Measurements from ENCODE around the gene WDR72. TPM values are rescaled to one million over a fixed set of nuclear protein-coding genes. Genes with fewer than 3 reads are reported as not detected.
"Not testable (repeated sequence)": the region's sequence is repeated elsewhere in the genome, so short reads cannot be mapped to it uniquely, and the experiment has no call there.

The WDR72 gene
- total and polyA plus RNA-seq, 9 donors, result 0.04 to 4.4 (median 0.82) TPM; not detected in 2

DNA sequence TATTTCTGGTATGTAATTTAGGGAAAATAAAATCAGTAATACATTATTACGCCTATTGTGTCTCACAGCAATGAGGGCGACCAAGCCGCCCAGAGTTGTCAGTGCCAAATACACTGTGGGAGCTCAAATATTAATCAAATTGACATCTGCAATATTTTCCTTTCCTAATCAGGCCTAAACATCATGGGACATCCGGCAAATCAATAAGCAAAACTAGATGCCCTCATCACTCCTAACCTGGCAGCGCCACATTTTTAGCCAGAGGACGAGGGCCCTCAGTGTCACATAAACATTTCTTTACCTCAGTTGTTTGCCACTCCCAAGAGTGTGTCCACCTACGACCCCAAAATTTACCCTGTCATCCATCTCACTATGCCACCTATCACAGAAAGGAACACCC is 64.1 kb downstream of the WDR72 start:
- Histone ChIP-seq H3K4me3 (no peak overlapping the region), H3K4me1 (ENCODE audit: insufficient read depth) (no peaks in the 10 kb centered on the region), H3K9me3 (no peaks in the 10 kb centered on the region), H3K27ac (no peak overlapping the region), H3K36me3 (no peaks in the 10 kb centered on the region), H3K27me3 (no peaks in the 10 kb centered on the region)
- intact Hi-C loops (cut with DNase I), result no loop called here
- 78 to 86% (median 84%) methylated on average over 7 of the region's 7 CpGs for WGBS, 3 donors
- no peak for DNase-seq
- TF ChIP-seq EP300 (IDR thresholded peaks at IDR 0.05), result no peak
- TF ChIP-seq, protein P1, sequence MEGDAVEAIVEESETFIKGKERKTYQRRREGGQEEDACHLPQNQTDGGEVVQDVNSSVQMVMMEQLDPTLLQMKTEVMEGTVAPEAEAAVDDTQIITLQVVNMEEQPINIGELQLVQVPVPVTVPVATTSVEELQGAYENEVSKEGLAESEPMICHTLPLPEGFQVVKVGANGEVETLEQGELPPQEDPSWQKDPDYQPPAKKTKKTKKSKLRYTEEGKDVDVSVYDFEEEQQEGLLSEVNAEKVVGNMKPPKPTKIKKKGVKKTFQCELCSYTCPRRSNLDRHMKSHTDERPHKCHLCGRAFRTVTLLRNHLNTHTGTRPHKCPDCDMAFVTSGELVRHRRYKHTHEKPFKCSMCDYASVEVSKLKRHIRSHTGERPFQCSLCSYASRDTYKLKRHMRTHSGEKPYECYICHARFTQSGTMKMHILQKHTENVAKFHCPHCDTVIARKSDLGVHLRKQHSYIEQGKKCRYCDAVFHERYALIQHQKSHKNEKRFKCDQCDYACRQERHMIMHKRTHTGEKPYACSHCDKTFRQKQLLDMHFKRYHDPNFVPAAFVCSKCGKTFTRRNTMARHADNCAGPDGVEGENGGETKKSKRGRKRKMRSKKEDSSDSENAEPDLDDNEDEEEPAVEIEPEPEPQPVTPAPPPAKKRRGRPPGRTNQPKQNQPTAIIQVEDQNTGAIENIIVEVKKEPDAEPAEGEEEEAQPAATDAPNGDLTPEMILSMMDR (IDR thresholded peaks at IDR 0.05), result no peak
- no peak for TF ChIP-seq POLR2A (IDR thresholded peaks at IDR 0.05)

DNA sequence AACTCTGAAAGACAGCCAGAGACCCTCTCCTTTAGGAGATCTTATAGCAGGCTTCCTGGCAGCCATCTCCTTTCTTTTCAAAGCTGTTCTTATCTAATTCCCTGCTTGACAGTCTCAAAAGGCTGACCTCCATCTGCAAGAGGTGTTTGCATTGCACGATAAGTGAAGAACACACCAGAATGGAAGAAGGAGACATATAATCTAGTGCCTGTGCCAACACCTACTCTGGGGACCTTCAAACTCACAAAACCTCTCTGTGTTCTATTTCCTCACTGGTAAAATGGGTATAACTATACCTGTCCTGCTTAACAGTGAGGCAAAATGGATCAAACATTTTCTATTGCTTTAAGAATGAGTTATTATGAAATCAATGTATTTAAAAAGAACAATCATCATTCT is 65.0 kb downstream of the WDR72 start:
- 9 to 17% (median 12%) methylated on average over 1 of the region's 1 CpG for WGBS, 3 donors
- no peaks in the 10 kb centered on the region for H3K36me3 ChIP-seq
- H3K9me3 ChIP-seq, result no peaks in the 10 kb centered on the region
- no peaks in the 10 kb centered on the region for H3K4me1 ChIP-seq (ENCODE audit: insufficient read depth)
- TF ChIP-seq, protein P1 (IDR thresholded peaks at IDR 0.05), result no peak
- TF ChIP-seq EP300 (IDR thresholded peaks at IDR 0.05) (no peak), POLR2A (IDR thresholded peaks at IDR 0.05) (no peak)
- no peak overlapping the region for H3K27ac ChIP-seq
- DNase-seq, result no peak
- no peaks in the 10 kb centered on the region for H3K27me3 ChIP-seq
- no peak overlapping the region for H3K4me3 ChIP-seq
- intact Hi-C loops (cut with DNase I), result no loop called here

DNA sequence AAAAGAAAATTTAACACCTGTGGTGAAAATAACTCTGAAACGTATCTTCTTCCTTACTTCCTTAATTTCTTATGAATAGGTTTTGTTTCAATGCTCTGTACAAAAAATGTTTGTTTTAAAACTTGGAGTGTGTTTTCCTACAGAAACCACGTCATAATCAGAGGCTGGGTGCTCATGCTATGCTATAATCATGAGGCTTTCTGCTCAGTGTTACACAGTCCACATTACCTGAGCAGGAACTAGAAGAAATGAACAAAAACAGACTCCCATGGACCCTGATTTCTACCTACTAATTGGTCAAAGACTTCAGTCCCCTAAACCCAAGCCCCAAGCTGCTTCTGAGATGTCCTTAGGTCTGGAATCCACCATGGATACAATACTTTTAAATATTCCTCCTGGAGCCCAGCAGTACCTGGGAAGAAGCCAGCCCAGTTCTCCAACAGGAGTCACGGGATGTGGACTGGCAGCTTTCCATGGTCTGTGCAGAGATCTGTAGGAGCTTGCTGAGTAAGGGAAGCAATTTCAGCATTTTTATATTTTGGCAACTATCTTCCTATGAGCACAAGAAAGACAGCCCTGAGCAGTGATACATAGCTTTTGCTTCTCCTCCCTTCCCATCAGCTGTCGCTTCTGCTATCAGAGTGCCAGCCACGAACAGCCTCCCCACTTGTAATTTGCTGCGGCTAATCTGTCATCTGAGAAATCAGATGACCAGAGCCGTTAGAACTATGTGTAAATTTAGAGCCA is 65.6 kb downstream of the WDR72 start:
- DNase-seq, result peak; percentile 25 to 58 (median 47)
- WGBS, 3 donors, result 4 to 7% (median 5%) methylated on average over 7 of the region's 7 CpGs
- H3K4me1 ChIP-seq (ENCODE audit: insufficient read depth), result no peaks in the 10 kb centered on the region
- intact Hi-C loops (cut with DNase I), result no loop called here
- no peaks in the 10 kb centered on the region for H3K36me3 ChIP-seq
- no peaks in the 10 kb centered on the region for H3K27me3 ChIP-seq
- TF ChIP-seq EP300 (IDR thresholded peaks at IDR 0.05), result no peak
- TF ChIP-seq, protein P1 (IDR thresholded peaks at IDR 0.05), result no peak
- no peak for TF ChIP-seq POLR2A (IDR thresholded peaks at IDR 0.05)
- no peak overlapping the region for H3K27ac ChIP-seq
- H3K4me3 ChIP-seq, result no peak overlapping the region
- H3K9me3 ChIP-seq, result no peaks in the 10 kb centered on the region

DNA sequence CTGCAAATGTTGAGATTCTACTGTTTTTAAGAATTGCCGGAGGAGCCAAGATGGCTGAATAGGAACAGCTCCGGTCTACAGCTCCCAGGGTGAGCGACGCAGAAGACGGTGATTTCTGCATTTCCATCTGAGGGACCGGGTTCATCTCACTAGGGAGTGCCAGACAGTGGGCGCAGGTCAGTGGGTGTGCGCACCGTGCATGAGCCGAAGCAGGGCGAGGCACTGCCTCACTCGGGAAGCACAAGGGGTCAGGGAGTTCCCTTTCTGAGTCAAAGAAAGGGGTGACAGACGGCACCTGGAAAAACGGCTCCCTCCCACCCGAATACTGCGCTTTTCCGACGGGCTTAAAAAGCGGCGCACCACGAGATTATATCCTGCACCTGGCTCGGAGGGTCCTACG is 75.3 kb downstream of the WDR72 start:
- H3K27ac ChIP-seq; intact Hi-C loops (cut with DNase I); DNase-seq; H3K4me1 ChIP-seq (ENCODE audit: insufficient read depth); H3K27me3 ChIP-seq; H3K36me3 ChIP-seq; H3K4me3 ChIP-seq; H3K9me3 ChIP-seq: not testable (repeated sequence)
- WGBS, 3 donors, result 86 to 89% (median 87%) methylated on average over 20 to 23 of the region's 23 CpGs

DNA sequence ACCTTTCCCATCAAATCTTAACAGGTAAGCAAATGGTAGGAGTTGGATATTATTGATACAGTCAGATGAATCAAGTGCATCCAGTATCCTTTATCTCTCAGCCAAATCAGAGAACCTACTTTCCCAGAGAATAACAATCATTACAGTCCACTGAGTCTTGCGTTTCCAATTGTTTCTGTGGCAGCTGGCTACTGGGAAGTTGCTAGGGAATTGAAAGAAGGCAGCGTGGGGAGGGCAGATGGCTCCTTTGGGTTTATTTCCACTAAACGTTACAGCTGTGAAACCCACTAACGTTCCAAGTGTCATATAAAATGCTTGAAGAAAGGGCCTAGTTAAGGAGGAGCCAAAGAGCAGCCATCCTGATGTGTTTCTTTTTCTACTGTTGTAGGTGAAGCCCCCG is 78.4 kb downstream of the WDR72 start:
- no peak overlapping the region for H3K27ac ChIP-seq
- no peaks in the 10 kb centered on the region for H3K9me3 ChIP-seq
- TF ChIP-seq POLR2A (IDR thresholded peaks at IDR 0.05) (no peak), EP300 (IDR thresholded peaks at IDR 0.05) (no peak)
- TF ChIP-seq, protein P1 (IDR thresholded peaks at IDR 0.05), result no peak
- DNase-seq, result no peak
- H3K4me1 ChIP-seq (ENCODE audit: insufficient read depth), result no peaks in the 10 kb centered on the region
- H3K36me3 ChIP-seq, result no peaks in the 10 kb centered on the region
- H3K4me3 ChIP-seq, result no peak overlapping the region
- intact Hi-C loops (cut with DNase I), result no loop called here
- WGBS, 3 donors, result 19 to 38% (median 35%) methylated on average over 5 of the region's 5 CpGs
- H3K27me3 ChIP-seq, result no peaks in the 10 kb centered on the region

Measured in ovary (tissue), 9 donors.